NCI-H1930 (cell line): ENCODE results near the gene METRN.
A peak's percentile ranks its signal among the peaks of the same experiment; 100 is the strongest.

ENCODE experiments used
- DNase-seq, 2 experiments: peaks; one replicate each; lab custom pipeline; 2025; lab: John Stamatoyannopoulos, UW

METRN gene

GRCh38 chr16:677316-678190 is 37.4 kb upstream of the METRN start:
- no peak for DNase-seq

GRCh38 chr16:678209-678857 is 36.6 kb upstream of the METRN start:
- no peak for DNase-seq

GRCh38 chr16:678858-679813 is 35.8 kb upstream of the METRN start:
- DNase-seq = peak; percentile 72 to 82

GRCh38 chr16:679814-680624 is 34.9 kb upstream of the METRN start, which contains the start of gene STUB1:
STUB1 (plus strand) TSS chr16:680410; CDS start chr16:680526, 116 bp downstream.
- peak; percentile 88 to 89 for DNase-seq

GRCh38 chr16:680625-680945 is 34.3 kb upstream of the METRN start:
- DNase-seq = no peak

GRCh38 chr16:680967-681745 is 33.8 kb upstream of the METRN start:
- peak in 1 of 2 experiments; percentile 39 for DNase-seq

GRCh38 chr16:681746-682427 is 33.0 kb upstream of the METRN start:
- DNase-seq = no peak

- no peak for DNase-seq
Observed at GRCh38 chr16:682493-683395, 32.2 kb upstream of the METRN start.

GRCh38 chr16:683396-684070 is 31.4 kb upstream of the METRN start:
- DNase-seq = no peak

- DNase-seq = peak; percentile 95 to 98
Observed at GRCh38 chr16:684071-684794, 30.7 kb upstream of the METRN start, which contains the start of gene JMJD8. JMJD8 (minus strand) TSS chr16:684334; CDS start chr16:684319, 15 bp downstream.

- no peak for DNase-seq
Observed at GRCh38 chr16:684961-685696, 29.8 kb upstream of the METRN start.

GRCh38 chr16:685967-686366 is 29.0 kb upstream of the METRN start:
- peak; percentile 35 to 69 for DNase-seq

- no peak for DNase-seq
Observed at GRCh38 chr16:686459-687260, 28.3 kb upstream of the METRN start.

GRCh38 chr16:687499-687898 is 27.4 kb upstream of the METRN start:
- DNase-seq = no peak

- DNase-seq = no peak
Observed at GRCh38 chr16:689175-689897, 25.6 kb upstream of the METRN start.
